ENCODE measurements around the gene BRCA2. TPM values are rescaled to one million over a fixed set of nuclear protein-coding genes. Genes with fewer than 3 reads are reported as not detected.
A peak's percentile ranks its signal among the peaks of the same experiment; 100 is the strongest.

Gene BRCA2
- total and polyA plus RNA-seq, 9 of the 15 experiments (the other 6 are each of a cell fraction or from before 2014, with no cell fraction given), result 4.1 to 17.3 (median 5.8) TPM

- BruUV-seq (replicated peaks), result no TSS peak
- no peaks in the 10 kb centered on the region for H4K20me1 ChIP-seq (replicated peaks; ENCODE audit: control insufficient read depth, insufficient read depth, low read length)
- no peak for TF ChIP-seq CREBBP (IDR thresholded peaks at IDR 0.05; ENCODE audit: low read depth, low read length)
- no peak for TF ChIP-seq BDP1 (IDR thresholded peaks at IDR 0.05; ENCODE audit: insufficient read depth, insufficient read length)
- no peak for TF ChIP-seq MBD2 (IDR thresholded peaks at IDR 0.05; ENCODE audit: borderline replicate concordance, low read depth)
- peak; percentile 85 for TF ChIP-seq SPI1 (IDR thresholded peaks at IDR 0.05; ENCODE audit: borderline replicate concordance, low read depth, low read length)
- no peaks in the 10 kb centered on the region for H3K79me2 ChIP-seq (ENCODE audit: control insufficient read depth, insufficient read depth, low read length)
- FAIRE-seq, result no peak
- H3K9me1 ChIP-seq (ENCODE audit: control insufficient read depth, insufficient read depth, low read length), result no peaks in the 10 kb centered on the region
- H3K27me3 ChIP-seq (ENCODE audit: control insufficient read depth in 2 of 2, insufficient read depth in 2 of 2, low read length in 2 of 2), result no peaks in the 10 kb centered on the region
- no peaks in the 10 kb centered on the region for H3K4me1 ChIP-seq (replicated peaks in 1 of 2; ENCODE audit: control insufficient read depth in 2 of 2, insufficient read depth in 2 of 2, low read length in 2 of 2)
- no peak for DNase-seq (ENCODE audit: extremely low read depth in 1 of 4, low spot score in 3 of 4)
- no peaks in the 10 kb centered on the region for H3K9me3 ChIP-seq (replicated peaks; ENCODE audit: control insufficient read depth, insufficient read depth, low read depth, low read length)
- in situ Hi-C loops (cut with MboI) (no loop called here), intact Hi-C loops (cut with micrococcal nuclease) (no loop called here)
- no peak overlapping the region for H3K9ac ChIP-seq (ENCODE audit: insufficient read depth in 1 of 2, low read depth in 2 of 2, low read length in 2 of 2)
- CTCF ChIA-PET (ENCODE audit: low intra/inter-chr PET ratio), result no interaction called here
- H3K36me3 ChIP-seq (ENCODE audit: control insufficient read depth, insufficient read depth, low read length), result peaks cover 26% of the 10 kb centered on the region; the same call in 2 of the 3 replicates
- no peak overlapping the region for H3K4me3 ChIP-seq
- POLR2A ChIA-PET, result no interaction called here
- H3K27ac ChIP-seq (ENCODE audit: extremely low read depth, low read depth, low read length), result no peak overlapping the region
- no peak overlapping the region for H2AFZ ChIP-seq (ENCODE audit: low read depth, low read length)
- ATAC-seq, result no peak
- H3K4me2 ChIP-seq (ENCODE audit: insufficient read depth, low read length), result no peak overlapping the region
- 85% methylated on average over 2 of the region's 2 CpGs for WGBS (ENCODE audit: insufficient coverage, low coverage, missing lambda C conversion rate)
Measured at GRCh38 chr13:32384702-32385101, 69.4 kb downstream of the BRCA2 start.

DNA sequence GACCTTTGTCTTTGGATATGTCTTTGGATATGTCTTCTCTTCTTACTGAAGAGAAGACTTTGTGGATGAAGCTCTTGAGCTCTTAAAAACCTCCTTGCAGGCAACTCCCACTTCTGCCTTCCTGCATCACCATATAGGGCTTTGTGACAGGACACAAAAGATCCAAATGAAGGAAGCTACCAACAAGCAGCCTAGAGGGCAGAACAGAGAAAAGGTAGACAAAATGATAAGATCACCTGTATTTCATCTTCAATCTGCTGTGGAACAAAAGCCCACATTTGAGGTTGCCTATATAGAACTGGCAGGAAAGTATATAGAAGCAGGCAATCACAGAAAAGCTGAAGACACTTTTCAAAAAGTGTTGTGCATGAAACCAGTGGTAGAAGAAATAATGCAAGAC, 70.1 kb downstream of the BRCA2 start:
- no peak overlapping the region for H3K4me2 ChIP-seq (ENCODE audit: insufficient read depth, low read length)
- peaks cover 25% of the 10 kb centered on the region; the same call in 2 of the 3 replicates for H3K36me3 ChIP-seq (ENCODE audit: control insufficient read depth, insufficient read depth, low read length)
- no peaks in the 10 kb centered on the region for H4K20me1 ChIP-seq (replicated peaks; ENCODE audit: control insufficient read depth, insufficient read depth, low read length)
- intact Hi-C loops (cut with micrococcal nuclease), result no loop called here
- H3K79me2 ChIP-seq (ENCODE audit: control insufficient read depth, insufficient read depth, low read length), result no peaks in the 10 kb centered on the region
- no peak for ATAC-seq
- no peaks in the 10 kb centered on the region for H3K9me1 ChIP-seq (ENCODE audit: control insufficient read depth, insufficient read depth, low read length)
- H3K27me3 ChIP-seq (ENCODE audit: control insufficient read depth in 2 of 2, insufficient read depth in 2 of 2, low read length in 2 of 2), result no peaks in the 10 kb centered on the region
- FAIRE-seq, result no peak
- DNase-seq (ENCODE audit: extremely low read depth in 1 of 4, low spot score in 3 of 4), result no peak
- in situ Hi-C loops (cut with MboI), result no loop called here
- no peak overlapping the region for H2AFZ ChIP-seq (ENCODE audit: low read depth, low read length)
- TF ChIP-seq RBBP5 (IDR thresholded peaks at IDR 0.05; ENCODE audit: borderline replicate concordance, insufficient read depth, low read length, poor library complexity, severe bottlenecking) (no peak), ZBTB12 (CRISPR knock-in tag; IDR thresholded peaks at IDR 0.05) (no peak), ZNF830 (CRISPR knock-in tag; IDR thresholded peaks at IDR 0.05) (no peak), HDAC6 (IDR thresholded peaks at IDR 0.05; ENCODE audit: low read depth, low read length) (no peak)
- H3K9me3 ChIP-seq (replicated peaks; ENCODE audit: control insufficient read depth, insufficient read depth, low read depth, low read length), result no peaks in the 10 kb centered on the region
- no peak overlapping the region for H3K27ac ChIP-seq (ENCODE audit: extremely low read depth, low read depth, low read length)
- H3K4me3 ChIP-seq, result no peak overlapping the region
- no peaks in the 10 kb centered on the region for H3K4me1 ChIP-seq (replicated peaks in 1 of 2; ENCODE audit: control insufficient read depth in 2 of 2, insufficient read depth in 2 of 2, low read length in 2 of 2)
- BruUV-seq (replicated peaks), result no TSS peak
- no peak overlapping the region for H3K9ac ChIP-seq (ENCODE audit: insufficient read depth in 1 of 2, low read depth in 2 of 2, low read length in 2 of 2)
- CTCF ChIA-PET (ENCODE audit: low intra/inter-chr PET ratio), result no interaction called here
- POLR2A ChIA-PET, result no interaction called here
